H1 (cell line): ENCODE measurements around the gene CDC45. TPM values are rescaled to one million over a fixed set of nuclear protein-coding genes. Genes with fewer than 3 reads are reported as not detected.

Source experiments
- CTCF ChIA-PET: fragments of 300-600 bp; sonication (Branson Sonifier 250); formaldehyde crosslinking; loops from one replicate; lab custom pipeline; 2021; ENCODE audit not compliant: partially characterized antibody; lab: Charles Lee
- POLR2A ChIA-PET: fragments of 300-600 bp; sonication (Branson Sonifier 250); formaldehyde crosslinking; loops from one replicate; lab custom pipeline; 2021; ENCODE audit warnings: inconsistent platforms; ENCODE audit not compliant: partially characterized antibody; lab: Charles Lee
- DNase-seq, 2 experiments: peaks; one replicate each; pipeline versions ENCODE4 v3.0.0 to v3.0.0-alpha.2; 2010 to 2022; ENCODE audit warnings: low spot score in 2 of 2, low read depth in 1 of 2, mixed read lengths in 1 of 2
- FAIRE-seq: peaks from 2 replicates; lab custom pipeline; 2011; peaks lifted over from hg19 to GRCh38; lab: Jason Lieb, UNC
- H2AFZ ChIP-seq: 2 replicates; pipeline ENCODE4 v1.8.1; 2012; ENCODE audit warnings: low read length, inconsistent platforms
- H2AK5ac ChIP-seq: 2 replicates; pipeline ENCODE4 v1.6.1; 2013; ENCODE audit warnings: low read depth, low read length
- H2BK120ac ChIP-seq: replicated peaks from 2 replicates; pipeline ENCODE3; 2013; ENCODE audit warnings: low read depth, low read length, inconsistent platforms
- H2BK12ac ChIP-seq: 2 replicates; pipeline ENCODE4 v1.6.1; 2013; ENCODE audit warnings: low read depth, low read length
- H2BK15ac ChIP-seq: 2 replicates; pipeline ENCODE4 v1.6.1; 2013; ENCODE audit warnings: low read length
- H2BK20ac ChIP-seq: 2 replicates; pipeline ENCODE4 v1.6.1; 2013; ENCODE audit warnings: low read length
- H2BK5ac ChIP-seq: 2 replicates; pipeline ENCODE4 v1.6.1; 2013; ENCODE audit warnings: low read depth, low read length
- H3K14ac ChIP-seq: 2 replicates; pipeline ENCODE4 v1.6.1; 2013; ENCODE audit warnings: inconsistent platforms; ENCODE audit not compliant: insufficient read length
- H3K18ac ChIP-seq: 2 replicates; pipeline ENCODE4 v1.6.1; 2013; ENCODE audit warnings: low read length; ENCODE audit errors: extremely low read depth
- H3K23ac ChIP-seq: 2 replicates; pipeline ENCODE4 v1.6.1; 2013; ENCODE audit warnings: inconsistent platforms; ENCODE audit not compliant: insufficient read length
- H3K23me2 ChIP-seq: 2 replicates; pipeline ENCODE4 v1.6.1; 2013; ENCODE audit warnings: low read depth, low read length
- H3K27ac ChIP-seq: 2 replicates; pipeline ENCODE4 v1.6.1; 2011; ENCODE audit warnings: low read depth, low read length, inconsistent platforms
- H3K27me3 ChIP-seq, 4 experiments: replicated peaks in 1 of 4; 1 replicate in 1 of 4; 2 replicates in 3 of 4; pipeline versions ENCODE4 v1.6.1 to v1.8.1; 2011 to 2013; ENCODE audit warnings: low read length in 3 of 4, mild to moderate bottlenecking in 3 of 4, inconsistent platforms in 2 of 4, mixed read lengths in 2 of 4, moderate library complexity in 1 of 4; ENCODE audit not compliant: control insufficient read depth in 3 of 4, insufficient read depth in 3 of 4; ENCODE audit errors: extremely low read depth in 1 of 4
- H3K36me3 ChIP-seq, 4 experiments: 2 replicates each; pipeline versions ENCODE4 v1.6.1 to v1.8.1; 2011 to 2013; ENCODE audit warnings: mild to moderate bottlenecking in 4 of 4, low read length in 3 of 4, moderate library complexity in 2 of 4, control low read depth in 1 of 4, inconsistent platforms in 1 of 4; ENCODE audit not compliant: insufficient read depth in 4 of 4, control insufficient read depth in 2 of 4
- H3K4ac ChIP-seq: replicated peaks from 2 replicates; pipeline ENCODE3; 2013; ENCODE audit warnings: low read length, low read depth, mixed read lengths, inconsistent platforms; ENCODE audit not compliant: insufficient read length
- H3K4me1 ChIP-seq, 4 experiments: replicated peaks in 1 of 4; 1 replicate in 1 of 4; 2 replicates in 3 of 4; pipeline versions ENCODE4 v1.6.1 to v1.8.1; 2011 to 2013; ENCODE audit warnings: low read length in 3 of 4, inconsistent platforms in 2 of 4, mixed read lengths in 1 of 4; ENCODE audit not compliant: insufficient read depth in 4 of 4, control insufficient read depth in 3 of 4
- H3K4me2 ChIP-seq, 2 experiments: 2 replicates each; pipeline versions ENCODE4 v1.6.1 to v1.8.1; 2011 to 2013; ENCODE audit warnings: low read depth in 2 of 2, low read length in 2 of 2, control low read depth in 1 of 2, inconsistent platforms in 1 of 2, mild to moderate bottlenecking in 1 of 2; ENCODE audit not compliant: insufficient read depth in 1 of 2
- H3K4me3 ChIP-seq, 4 experiments: fragments of 200-600, 300-600 bp in 1 of 4; sonication (generic), shearing (Covaris generic), sonication (Bioruptor Twin) in 1 of 4; 2 replicates each; pipeline versions ENCODE4 v1.5.1 to v1.8.1; 2011 to 2016; ENCODE audit warnings: low read length in 4 of 4, low read depth in 3 of 4, control low read depth in 2 of 4, inconsistent platforms in 2 of 4, mild to moderate bottlenecking in 2 of 4, mixed read lengths in 1 of 4, moderate library complexity in 1 of 4; ENCODE audit not compliant: insufficient read depth in 2 of 4; ENCODE audit errors: extremely low read depth in 1 of 4
- H3K56ac ChIP-seq: replicated peaks from 2 replicates; pipeline ENCODE3; 2013; ENCODE audit warnings: low read depth, mild to moderate bottlenecking, mixed read lengths, low read length, inconsistent platforms; ENCODE audit not compliant: insufficient read length
- H3K79me1 ChIP-seq: 2 replicates; pipeline ENCODE4 v1.6.1; 2013; ENCODE audit warnings: low read depth, low read length, control low read depth
- H3K79me2 ChIP-seq, 2 experiments: 2 replicates each; pipeline versions ENCODE4 v1.6.1 to v1.8.1; 2012 to 2013; ENCODE audit warnings: low read length in 2 of 2, mild to moderate bottlenecking in 2 of 2, inconsistent platforms in 1 of 2; ENCODE audit not compliant: insufficient read depth in 2 of 2, control insufficient read depth in 1 of 2
- H3K9ac ChIP-seq, 4 experiments: replicated peaks in 1 of 4; 1 replicate in 1 of 4; 2 replicates in 3 of 4; pipeline versions ENCODE4 v1.6.1 to v1.8.1; 2011 to 2013; ENCODE audit warnings: low read depth in 3 of 4, low read length in 3 of 4, control low read depth in 2 of 4, mild to moderate bottlenecking in 2 of 4, moderate library complexity in 2 of 4, inconsistent platforms in 1 of 4; ENCODE audit errors: extremely low read depth in 1 of 4
- H3K9me3 ChIP-seq, 2 experiments: 2 replicates each; pipeline versions ENCODE4 v1.6.1 to v1.8.1; 2012 to 2013; ENCODE audit warnings: mild to moderate bottlenecking in 2 of 2, moderate library complexity in 2 of 2, control low read depth in 1 of 2, inconsistent platforms in 1 of 2, low read depth in 1 of 2, low read length in 1 of 2, mixed read lengths in 1 of 2; ENCODE audit not compliant: insufficient read depth in 2 of 2
- H4K20me1 ChIP-seq, 2 experiments: replicated peaks in 1 of 2; 2 replicates each; pipeline versions ENCODE3 to v1.8.1; 2011 to 2013; ENCODE audit warnings: inconsistent platforms in 2 of 2, low read length in 2 of 2, mild to moderate bottlenecking in 1 of 2; ENCODE audit not compliant: insufficient read depth in 2 of 2, control insufficient read depth in 1 of 2
- H4K5ac ChIP-seq: 2 replicates; pipeline ENCODE4 v1.6.1; 2013; ENCODE audit warnings: low read length, low read depth, mixed read lengths, inconsistent platforms; ENCODE audit not compliant: insufficient read length
- H4K8ac ChIP-seq: 2 replicates; pipeline ENCODE4 v1.8.0; 2013; ENCODE audit warnings: mild to moderate bottlenecking, moderate library complexity, low read length, inconsistent platforms; ENCODE audit not compliant: insufficient read depth; ENCODE audit errors: extremely low read depth
- H4K91ac ChIP-seq: replicated peaks from 2 replicates; pipeline ENCODE3; 2013; ENCODE audit warnings: low read length, mixed read lengths, inconsistent platforms; ENCODE audit not compliant: insufficient read length
- BACH1 ChIP-seq: IDR thresholded peaks from 2 replicates; pipeline ENCODE4 v1.6.1; 2012; ENCODE audit warnings: low read length, improper control_type of control experiment
- CBX8 ChIP-seq: fragments of 300-800, 300-1000 bp; sonication (generic); IDR thresholded peaks from 2 replicates; pipeline ENCODE4 v1.7.1; 2016; ENCODE audit warnings: low read depth, low read length, borderline replicate concordance
- EGR1 ChIP-seq: IDR thresholded peaks from 2 replicates; pipeline ENCODE4 v1.6.1; 2011; ENCODE audit warnings: low read depth, low read length, borderline replicate concordance
- FOSL1 ChIP-seq: IDR thresholded peaks from 2 replicates; pipeline ENCODE4 v1.6.1; 2011; ENCODE audit warnings: mild to moderate bottlenecking, low read depth, low read length, moderate library complexity; ENCODE audit not compliant: insufficient read depth
- GABPA ChIP-seq: IDR thresholded peaks from 2 replicates; pipeline ENCODE4 v1.6.1; 2011; ENCODE audit warnings: mild to moderate bottlenecking, low read length, moderate library complexity, borderline replicate concordance; ENCODE audit not compliant: insufficient read depth
- JUND ChIP-seq: IDR thresholded peaks from 2 replicates; pipeline ENCODE4 v1.6.1; 2011; ENCODE audit warnings: mild to moderate bottlenecking, improper control_type of control experiment, low read length
- POU5F1 ChIP-seq: IDR thresholded peaks from 2 replicates; pipeline ENCODE4 v1.6.1; 2011; ENCODE audit warnings: low read depth, mild to moderate bottlenecking, low read length, moderate library complexity
- SUZ12 ChIP-seq: fragments of 200-600 bp; sonication (generic); IDR thresholded peaks from 2 replicates; pipeline ENCODE4 v1.6.1; 2012; ENCODE audit warnings: mild to moderate bottlenecking, inconsistent platforms, low read length, moderate library complexity, mixed read lengths
- WGBS, 2 experiments: shearing (Covaris generic) in 1 of 2; methylation state at CpG; one replicate each; pipeline versions ENCODE4 v1.1.6 to v1.1.7; 2013 to 2015; ENCODE audit warnings: low lambda C conversion rate in 2 of 2, mixed read lengths in 2 of 2, inconsistent platforms in 1 of 2, low coverage in 1 of 2, missing lambda C conversion rate in 1 of 2; ENCODE audit not compliant: insufficient replicate concordance in 2 of 2, insufficient coverage in 1 of 2, insufficient read length in 1 of 2; ENCODE audit errors: extremely low coverage in 1 of 2, missing lambda C conversion rate in 1 of 2; 5-methylcytosine and 5-hydroxymethylcytosine counted together
- polyA plus RNA-seq, 7 experiments: library from polyadenylated mRNA; depleted of rRNA in 3 of 7; stranded (reverse) in 5 of 7; unstranded in 2 of 7; fragments of >200 nt in 5 of 7; fragments of 200-250 nt in 2 of 7; gene quantifications; 1 replicate in 5 of 7; 2 replicates in 1 of 7; 4 replicates in 1 of 7; pipeline versions ENCODE4 v1.2.1 to v1.2.3, GENCODE V29; 2011 to 2013; ENCODE audit warnings: missing spikeins in 2 of 7, mixed read lengths in 2 of 7
- total RNA-seq: library from RNA; stranded (reverse); fragmentation: NEBNext Ultra II Directional; extraction: Animal tissue kit (Norgen Biotek cat#: 25700); gene quantifications from 2 replicates; pipeline ENCODE4 v1.2.1, GENCODE V29; 2021

Gene CDC45
- total and polyA plus RNA-seq, 2 of the 8 experiments (the other 6 are each of a cell fraction or from before 2014, with no cell fraction given), result 31.9 to 37.7 TPM

DNA sequence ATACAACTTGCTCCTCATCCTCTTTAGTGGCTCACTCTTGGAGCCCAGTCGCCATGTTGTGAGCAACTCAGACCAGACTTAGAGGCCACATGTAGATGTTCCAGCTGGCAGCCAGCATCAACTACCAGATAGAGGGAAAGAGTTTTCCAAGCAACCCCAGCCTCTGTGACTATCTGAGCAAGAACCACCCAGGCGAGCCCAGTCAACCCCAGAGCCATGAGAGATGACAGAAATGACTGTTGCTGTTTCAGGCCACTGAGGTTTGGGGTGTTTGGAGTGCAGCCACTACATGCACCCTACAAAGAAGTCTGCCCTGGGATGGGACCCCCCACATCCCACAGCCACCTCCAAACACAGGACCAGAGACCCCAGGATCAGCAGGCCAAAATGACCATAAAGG is 69.2 kb downstream of the CDC45 start:
- no peak overlapping the region for H3K4me2 ChIP-seq
- CTCF ChIA-PET, result no interaction called here
- DNase-seq (no peak), FAIRE-seq (no peak)
- H3K23me2 ChIP-seq, result no peaks in the 10 kb centered on the region
- no peak overlapping the region for H2BK12ac ChIP-seq
- no peak overlapping the region for H4K91ac ChIP-seq
- peak overlapping the region; percentile 37 for H3K4ac ChIP-seq
- H3K4me3 ChIP-seq, result no peak overlapping the region
- H4K20me1 ChIP-seq, result no peaks in the 10 kb centered on the region
- no peaks in the 10 kb centered on the region for H3K9me3 ChIP-seq
- H2BK20ac ChIP-seq, result no peak overlapping the region
- H3K79me2 ChIP-seq, result no peaks in the 10 kb centered on the region
- no peak overlapping the region for H3K27ac ChIP-seq
- H2AK5ac ChIP-seq, result no peak overlapping the region
- H4K8ac ChIP-seq, result no peak overlapping the region
- H2BK120ac ChIP-seq, result no peak overlapping the region
- H3K18ac ChIP-seq, result no peak overlapping the region
- H3K9ac ChIP-seq, result no peak overlapping the region
- peaks cover 0 to 5% (median 2%) of the 10 kb centered on the region in 4 experiments; a peak in 4 of 7 replicates for H3K4me1 ChIP-seq
- no peaks in the 10 kb centered on the region; a peak in 1 of 7 replicates for H3K27me3 ChIP-seq
- H2AFZ ChIP-seq, result no peak overlapping the region
- H3K23ac ChIP-seq, result no peak overlapping the region
- 81% methylated on average over 2 of the region's 2 CpGs; no CpG with 5 or more reads in 1 of the 2 experiments for WGBS, 2 experiments
- POLR2A ChIA-PET, result no interaction called here
- no peak overlapping the region for H2BK15ac ChIP-seq
- H3K56ac ChIP-seq, result no peak overlapping the region
- H3K79me1 ChIP-seq, result no peaks in the 10 kb centered on the region
- H3K36me3 ChIP-seq, result no peaks in the 10 kb centered on the region
- no peak overlapping the region for H3K14ac ChIP-seq
- H4K5ac ChIP-seq, result no peak overlapping the region
- H2BK5ac ChIP-seq, result no peak overlapping the region
- TF ChIP-seq BACH1 (no peak), FOSL1 (no peak), GABPA (no peak), EGR1 (no peak), CBX8 (no peak), SUZ12 (no peak), JUND (no peak), POU5F1 (no peak)
